CD4-positive, alpha-beta T cell treated with Interleukin-12 subunit alpha and Interleukin-12 subunit beta, for 1 hour (primary cell): ENCODE measurements around the gene KRT35.

ENCODE experiments used
- DNase-seq: peaks from one replicate; pipeline ENCODE4 v3.0.0-alpha.2; 2020

Gene KRT35

DNA sequence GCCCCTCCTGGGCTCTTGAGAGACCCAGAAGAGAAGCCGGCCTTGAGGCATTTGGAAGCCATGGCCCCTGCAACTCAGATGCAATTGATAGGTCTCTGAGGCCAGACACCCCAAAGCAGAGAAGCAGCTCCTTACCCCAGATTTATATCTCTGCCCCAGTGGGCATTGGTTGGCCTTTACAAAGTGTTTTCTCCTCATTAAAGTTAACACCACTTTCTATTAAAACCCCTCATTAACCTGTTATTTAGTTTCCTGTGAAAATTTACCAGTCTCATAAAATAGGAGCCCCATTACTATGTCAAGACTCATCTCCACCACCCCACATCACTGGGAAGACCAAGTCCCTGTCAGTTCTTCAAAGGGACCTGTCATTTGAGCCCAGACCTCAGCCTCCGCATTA lies at the start of gene KRT35:
Gene KRT35 (minus strand): TSS at position 116 of the 400 bp plus-strand sequence. CDS start 54 bp downstream, at position 62.
- DNase-seq, result no peak

DNA sequence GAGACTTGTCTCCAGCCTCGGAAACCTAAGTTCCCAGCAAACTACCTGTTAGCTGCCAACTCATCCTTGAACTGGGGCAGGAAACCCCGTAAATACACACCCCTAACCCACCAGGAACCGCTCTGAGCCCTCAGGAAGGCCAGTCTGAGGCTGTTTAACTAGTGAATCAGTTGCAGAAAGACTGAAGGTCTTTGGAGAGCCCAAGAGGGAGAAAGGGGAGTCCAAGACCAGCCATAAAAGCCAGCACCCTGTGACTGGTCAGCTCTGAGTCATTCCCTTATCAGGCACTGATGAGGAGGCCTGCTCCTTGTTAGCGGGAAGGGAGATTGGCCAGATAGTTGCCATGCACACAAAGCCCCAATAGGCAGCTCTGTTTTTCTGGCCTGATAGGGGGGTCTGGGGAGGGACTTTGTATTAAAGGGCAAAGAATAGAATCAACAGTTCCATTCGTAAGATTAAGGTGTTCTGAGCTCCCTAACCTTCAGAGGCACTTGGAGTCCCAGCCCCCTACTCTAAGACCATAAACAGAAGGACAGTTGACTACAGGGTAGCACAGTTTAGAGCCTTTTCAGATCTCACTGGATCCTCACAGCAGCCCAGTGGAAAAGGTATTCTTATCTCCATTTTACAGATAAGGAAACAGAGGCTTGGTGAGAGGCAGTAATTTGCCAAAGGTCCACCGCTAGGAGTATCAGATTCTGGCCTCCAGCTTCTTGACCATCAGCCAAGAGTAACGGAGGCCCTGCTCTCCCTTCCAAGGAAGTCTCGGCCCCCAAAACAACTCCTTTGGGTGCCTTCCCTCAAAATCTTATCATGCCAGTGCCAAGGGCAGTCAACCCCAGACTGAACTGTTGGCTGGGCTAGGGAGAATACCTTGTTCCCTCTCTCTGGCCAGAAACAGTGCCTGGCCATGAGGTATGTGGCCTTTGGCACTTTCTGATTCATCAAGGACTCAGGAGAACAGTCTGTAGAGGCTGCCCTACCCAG lies 49.4 kb upstream of the KRT35 start:
- DNase-seq, result no peak

DNA sequence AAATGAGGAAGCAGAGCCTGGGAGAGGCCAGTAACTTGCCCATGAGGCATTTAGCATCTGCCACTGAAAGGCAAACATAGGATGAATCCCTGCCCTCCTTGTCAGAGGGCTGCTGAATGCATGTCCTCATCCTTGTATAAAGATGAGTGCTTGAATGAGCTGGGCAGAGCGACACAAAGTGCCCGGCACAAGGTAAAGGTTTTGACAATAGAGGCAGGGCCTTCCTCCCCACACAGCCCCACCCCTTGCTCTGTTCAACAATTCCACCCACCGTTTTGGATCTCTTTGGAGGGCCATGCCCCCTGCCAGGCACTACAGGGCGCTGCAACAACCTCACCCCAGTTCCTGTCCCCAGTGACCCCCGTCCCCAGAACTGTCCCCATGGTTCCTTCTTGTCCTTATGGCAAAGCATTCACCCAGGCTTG lies 48.6 kb upstream of the KRT35 start:
- no peak for DNase-seq

DNA sequence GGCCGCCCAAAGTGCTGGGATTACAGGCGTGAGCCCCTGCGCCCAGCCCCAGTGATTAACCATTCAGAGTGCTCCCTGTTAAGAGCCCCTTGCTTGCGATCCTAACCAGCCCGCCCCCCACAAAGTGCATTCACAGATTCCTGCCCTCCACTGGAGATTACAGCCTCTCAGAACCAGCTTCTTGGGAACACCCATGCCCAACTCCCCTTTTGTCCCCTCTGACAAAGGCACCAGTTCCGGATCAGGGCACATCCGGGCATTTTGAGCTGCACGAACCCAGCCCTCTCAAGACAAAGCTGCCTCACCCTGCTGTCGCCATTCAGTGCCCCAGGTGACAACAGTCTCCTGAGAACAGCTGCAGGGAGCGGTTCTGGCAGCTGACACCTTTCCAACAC lies 48.0 kb upstream of the KRT35 start:
- DNase-seq, result no peak

DNA sequence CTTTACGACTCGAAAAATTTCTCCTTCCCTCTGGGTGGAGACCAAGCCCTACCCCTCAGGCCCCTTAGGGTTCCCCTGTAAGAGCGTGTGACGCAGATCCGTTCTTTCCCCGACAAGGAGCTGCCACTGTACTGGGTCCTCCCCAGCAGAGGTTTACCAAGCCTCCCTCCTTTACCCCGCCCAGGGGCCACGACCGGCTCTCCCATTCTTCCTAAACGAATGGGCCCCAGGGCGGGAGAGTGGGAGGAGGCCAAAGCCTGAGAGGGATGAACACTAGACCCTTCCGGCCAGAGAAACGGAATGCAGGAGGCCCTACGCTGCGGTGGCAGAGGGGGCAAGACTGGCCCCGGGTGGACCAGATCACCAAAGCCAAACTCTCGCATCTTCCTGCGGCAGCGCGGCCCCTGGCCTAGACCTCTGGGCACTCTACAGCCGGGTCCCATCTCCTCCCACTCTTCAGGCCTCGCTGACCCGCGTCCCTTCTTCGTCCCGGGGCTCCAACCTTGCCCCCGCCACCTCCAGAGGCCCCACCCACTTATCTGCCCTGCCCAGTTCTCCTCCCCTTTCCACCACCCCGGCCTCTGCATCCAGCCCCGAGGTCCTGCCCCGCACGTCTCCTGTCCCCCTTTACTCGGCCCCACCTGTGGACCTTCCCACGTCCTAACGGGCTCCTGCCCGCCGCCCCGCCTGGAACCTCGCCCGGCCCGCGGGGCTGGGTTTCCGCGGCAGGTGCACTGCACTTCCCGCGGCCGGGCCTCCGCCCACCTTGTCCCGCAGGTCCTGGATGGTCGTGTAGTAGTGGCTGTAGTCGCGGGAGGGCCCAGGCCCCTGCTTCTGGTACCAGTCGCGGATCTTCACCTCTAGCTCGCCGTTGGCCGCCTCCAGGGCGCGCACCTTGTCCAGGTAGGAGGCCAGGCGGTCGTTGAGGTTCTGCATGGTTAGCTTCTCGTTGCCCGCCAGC lies 46.4 kb upstream of the KRT35 start:
- no peak for DNase-seq

DNA sequence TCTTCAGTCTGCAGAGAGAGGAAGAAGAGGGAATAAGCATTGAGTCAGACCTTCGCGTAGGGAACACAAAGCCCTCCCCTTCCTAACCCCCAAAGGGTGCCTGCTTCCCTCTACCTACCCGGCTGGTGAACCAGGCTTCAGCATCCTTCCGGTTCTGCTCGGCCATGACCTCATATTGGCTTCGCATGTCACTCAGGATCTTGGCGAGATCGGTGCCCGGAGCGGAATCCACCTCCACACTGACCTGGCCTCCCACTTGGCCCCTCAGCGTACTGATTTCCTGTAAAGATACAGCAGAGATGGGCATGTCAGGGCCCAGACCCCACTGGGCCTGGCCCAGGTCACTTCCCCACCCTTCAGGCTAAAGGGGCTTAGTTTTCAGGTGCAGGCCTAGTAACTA lies 43.3 kb upstream of the KRT35 start:
- no peak for DNase-seq

DNA sequence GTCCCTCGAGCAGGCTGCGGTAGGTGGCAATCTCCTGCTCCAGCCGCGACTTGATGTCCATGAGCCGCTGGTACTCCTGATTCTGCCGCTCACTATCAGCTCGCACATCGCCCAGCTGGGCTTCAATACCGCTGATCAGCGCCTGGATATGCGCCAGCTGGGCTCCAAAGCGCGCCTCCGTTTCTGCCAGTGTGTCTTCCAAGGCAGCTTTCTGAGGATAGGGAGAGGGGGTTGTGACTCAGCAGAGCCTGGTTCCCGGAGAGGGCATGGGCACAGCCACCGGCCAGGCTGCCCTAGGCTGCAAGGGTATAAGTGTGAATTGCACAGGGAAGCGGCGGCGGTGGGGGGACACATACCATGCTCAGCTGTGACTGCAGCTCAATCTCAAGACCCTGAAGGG lies 42.8 kb upstream of the KRT35 start:
- DNase-seq, result no peak

DNA sequence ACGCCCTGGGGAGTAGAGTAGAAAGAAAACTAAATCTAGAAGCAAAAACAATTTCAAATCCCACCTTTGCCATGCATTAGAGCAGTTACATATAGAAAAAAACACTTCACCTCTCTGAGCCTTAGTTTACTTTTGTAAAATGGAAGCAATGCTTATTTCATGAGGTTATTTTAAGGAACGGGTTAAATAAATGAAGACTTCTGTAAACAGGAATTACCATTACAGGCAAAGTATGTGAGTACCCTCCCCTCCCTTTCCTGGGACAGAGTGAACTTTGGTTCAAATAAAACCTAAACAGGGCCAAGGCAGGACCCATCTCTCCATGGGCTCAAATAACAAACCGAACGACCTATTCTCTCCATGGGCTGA lies 42.3 kb upstream of the KRT35 start:
- no peak for DNase-seq

DNA sequence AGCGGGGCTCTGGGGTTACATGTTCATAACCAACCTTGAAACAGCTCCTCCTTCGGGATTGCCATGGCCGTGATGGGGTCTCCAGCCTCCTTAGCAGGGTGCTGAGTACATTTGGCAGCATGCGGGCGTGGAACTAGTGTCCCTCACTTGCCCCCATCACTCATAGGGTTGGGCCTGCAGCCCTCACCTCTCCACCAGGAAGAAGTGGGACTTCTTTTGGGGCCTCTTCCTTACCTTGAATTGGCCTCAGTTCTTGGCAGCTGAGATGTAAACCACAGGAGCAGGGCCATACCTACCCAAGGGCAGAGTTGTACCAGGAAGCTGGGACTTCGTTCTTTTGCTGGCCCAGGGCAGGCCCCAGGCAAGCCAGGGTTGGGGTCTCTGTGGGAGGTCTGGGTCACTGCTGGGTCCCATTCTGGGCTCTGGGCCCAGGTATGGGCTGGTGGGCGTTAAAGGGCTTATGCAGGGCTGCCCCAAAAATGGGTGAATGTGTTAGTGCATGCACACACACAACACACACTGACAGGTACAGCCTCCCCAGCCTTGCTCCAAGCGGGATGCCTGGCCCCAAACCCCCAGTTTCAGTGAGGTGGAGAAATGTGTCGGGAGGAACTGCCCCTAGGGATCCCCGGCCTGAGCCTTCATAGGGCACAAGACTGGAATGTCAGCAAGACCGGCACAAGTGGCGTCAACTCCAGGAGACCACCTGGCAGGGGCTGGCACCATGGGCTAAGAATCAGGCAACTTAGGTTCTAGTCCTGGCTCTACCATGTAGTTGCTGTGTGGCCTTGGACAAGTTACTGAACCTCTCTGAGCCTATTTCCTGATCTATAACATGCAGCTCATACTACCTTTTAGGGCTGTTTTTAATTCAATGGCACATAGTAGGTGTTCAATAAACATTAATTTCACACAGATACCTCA lies 41.6 kb upstream of the KRT35 start:
- no peak for DNase-seq

DNA sequence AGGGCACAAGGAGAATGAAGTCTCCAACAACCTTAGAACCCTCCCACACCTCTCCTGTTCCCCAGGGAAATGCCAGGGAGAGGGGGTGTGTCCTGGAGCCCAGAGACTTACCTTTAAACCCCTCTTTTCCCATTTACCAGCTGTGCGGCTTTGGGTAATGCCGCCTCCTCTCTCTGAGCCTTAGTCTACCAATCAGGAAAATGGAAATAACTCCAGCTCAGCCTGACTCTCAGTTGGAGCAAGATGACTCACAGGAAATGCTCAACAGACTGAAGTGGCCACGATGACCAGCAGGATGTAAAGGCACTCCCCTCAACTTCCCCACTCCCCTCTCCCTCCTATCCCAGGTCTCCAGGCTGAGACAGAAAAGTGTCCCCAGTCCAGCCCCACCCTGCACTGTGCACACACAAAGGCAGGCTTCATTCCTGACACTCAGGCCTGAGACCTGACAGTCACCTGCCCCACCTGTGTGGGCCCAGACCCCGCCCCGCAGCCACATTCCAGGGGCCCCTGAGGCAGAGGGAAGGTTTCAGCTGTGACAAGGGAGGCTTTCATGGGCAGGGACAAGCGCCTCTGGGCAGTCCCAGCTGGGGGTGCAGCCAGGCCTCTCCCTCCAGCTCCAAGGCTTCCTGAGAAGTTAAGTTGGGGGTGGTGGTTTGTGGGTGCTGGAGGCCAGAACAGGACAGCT lies 40.8 kb upstream of the KRT35 start:
- DNase-seq, result no peak

DNA sequence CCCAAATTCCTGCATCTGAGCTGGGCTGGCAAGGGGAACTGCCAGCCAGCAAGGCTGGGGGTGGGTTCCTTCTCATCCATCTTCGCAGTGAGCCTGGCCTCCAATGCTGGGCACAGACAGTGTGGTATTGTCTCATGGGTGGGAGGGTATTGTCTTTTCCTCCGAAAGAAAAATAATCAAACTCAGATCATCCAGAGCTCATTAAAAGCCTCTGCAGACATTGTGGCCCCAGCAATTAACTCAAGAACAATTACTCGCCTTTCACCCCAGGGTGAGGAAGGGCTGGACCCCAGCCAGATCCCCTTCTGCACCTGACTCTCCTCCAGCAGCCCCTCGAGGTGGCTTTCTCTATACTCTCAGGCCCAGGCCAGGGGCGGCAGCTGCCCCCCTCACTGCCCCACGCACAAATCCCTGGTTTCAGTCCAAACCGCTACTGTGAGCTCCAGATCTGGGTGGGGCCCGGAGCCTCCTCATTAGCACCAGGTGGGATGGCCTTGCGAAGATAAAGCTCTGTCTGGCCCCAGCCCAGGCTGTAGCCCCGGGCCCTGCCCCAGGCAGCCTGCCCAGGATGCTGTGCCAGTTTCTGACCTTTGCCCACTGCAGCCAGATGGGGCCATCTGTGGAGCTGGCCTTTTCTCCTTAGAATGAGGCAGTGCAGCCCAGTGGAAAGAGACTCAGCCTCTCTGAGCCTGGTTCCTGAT lies 40.0 kb upstream of the KRT35 start:
- no peak for DNase-seq

DNA sequence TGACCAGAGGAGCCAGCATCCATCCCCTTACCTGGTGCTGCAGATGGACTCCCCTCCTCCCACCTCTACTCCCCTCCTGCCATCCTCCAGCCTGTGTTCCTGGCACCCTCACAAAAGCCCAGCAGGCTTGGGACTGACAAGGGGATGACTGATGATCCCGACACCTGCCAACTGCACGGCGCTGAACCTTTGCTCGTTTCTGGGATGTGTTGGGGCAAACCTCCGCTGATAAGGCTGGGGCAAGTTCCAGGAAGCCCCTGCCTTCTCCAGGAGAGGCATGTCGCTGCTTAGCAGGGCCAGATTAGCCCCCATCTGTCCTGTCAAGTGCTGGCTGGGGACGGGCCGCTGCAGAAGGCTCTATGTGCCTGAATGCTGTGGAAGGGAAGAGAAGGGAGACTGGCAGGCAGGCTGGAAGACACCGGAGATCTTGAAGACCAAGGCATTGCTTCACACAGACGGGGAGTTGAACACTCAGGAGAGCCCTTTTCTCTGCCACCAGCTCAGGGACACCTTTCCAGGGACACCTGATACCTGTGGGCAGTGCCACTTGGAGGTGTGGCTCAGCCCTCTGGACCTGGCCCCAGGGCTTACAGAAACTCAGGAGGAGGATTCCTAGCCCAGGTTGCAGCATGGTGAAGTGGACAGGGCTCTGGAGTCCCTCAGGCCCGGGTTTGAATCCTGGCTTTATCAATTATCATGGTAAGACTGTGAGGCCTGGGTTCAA lies 38.7 kb upstream of the KRT35 start:
- no peak for DNase-seq

DNA sequence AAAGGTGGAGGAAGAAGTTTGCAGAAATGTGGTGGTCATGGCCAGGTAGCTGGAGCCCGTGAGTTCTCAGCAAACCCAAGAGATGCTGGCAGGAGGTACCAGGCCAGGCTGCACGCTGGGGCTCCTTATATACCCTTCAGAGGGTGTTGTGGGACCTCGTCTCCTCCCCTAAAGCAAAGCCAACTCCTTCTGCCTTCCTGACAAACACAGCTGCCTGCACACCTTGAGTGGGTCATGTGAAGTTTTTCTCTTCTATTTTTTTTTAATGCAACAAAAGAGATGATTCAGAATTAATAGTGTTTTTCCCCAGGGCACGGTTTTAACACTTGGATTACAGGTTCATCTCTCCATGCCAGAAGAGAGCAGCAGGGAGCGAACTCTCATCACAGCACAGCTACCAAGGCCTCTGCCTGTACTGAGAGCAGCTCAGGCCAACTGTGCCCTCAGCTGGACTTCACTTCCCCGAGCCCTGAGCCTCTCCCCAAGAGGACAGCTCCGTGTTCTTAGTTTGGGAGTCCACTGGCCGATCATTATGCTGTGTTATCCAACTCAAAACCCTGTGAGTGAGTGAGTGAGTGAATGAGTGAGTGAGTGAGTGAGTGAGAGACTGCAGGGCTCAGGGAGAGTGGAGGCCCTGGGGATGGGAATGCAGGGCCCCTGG lies 38.0 kb upstream of the KRT35 start, which contains the start of gene KRT15:
Gene KRT15 (minus strand): TSS at position 102 of the 661 bp plus-strand sequence. CDS start 63 bp downstream, at position 39.
- no peak for DNase-seq

DNA sequence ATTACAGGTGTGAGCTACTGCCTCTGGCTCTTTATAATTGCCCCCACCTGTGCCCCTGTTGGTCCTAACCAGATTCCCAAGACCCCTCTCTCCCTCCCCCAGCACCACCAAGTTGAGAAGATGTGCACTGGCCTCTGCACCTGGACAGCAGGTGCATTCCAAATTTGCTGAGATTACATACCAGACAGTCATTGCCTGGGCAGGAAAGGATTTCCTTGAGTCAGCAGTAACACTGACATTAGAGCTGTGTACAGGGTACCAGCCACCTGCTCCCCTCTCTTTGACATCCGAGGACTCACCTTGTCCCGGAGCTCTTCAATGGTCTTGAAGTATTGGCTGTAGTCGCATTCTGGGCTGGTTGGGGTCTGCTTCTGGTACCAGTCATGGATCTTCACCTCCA lies 37.1 kb upstream of the KRT35 start:
- no peak for DNase-seq

DNA sequence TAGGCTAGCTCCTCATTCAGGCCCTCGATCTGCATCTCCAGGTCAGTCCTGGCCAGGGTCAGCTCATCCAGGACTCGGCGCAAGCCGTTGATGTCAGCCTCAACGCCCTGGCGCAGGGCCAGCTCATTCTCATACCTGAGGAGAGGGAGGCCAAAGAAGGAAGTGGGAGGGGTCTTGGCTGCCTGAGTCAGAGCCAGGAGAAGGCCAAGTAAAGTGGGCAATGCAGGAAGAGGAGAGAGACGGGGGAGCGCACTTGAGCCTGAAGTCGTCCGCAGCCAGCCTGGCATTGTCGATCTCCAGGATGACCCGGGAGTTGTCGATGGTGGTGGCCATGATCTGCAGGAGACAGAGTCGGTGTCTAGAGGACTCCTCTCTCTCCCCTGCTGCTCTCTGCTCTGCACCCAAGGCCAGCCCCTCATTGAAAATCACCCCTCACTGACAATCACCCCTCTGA lies 35.9 kb upstream of the KRT35 start:
- no peak for DNase-seq

DNA sequence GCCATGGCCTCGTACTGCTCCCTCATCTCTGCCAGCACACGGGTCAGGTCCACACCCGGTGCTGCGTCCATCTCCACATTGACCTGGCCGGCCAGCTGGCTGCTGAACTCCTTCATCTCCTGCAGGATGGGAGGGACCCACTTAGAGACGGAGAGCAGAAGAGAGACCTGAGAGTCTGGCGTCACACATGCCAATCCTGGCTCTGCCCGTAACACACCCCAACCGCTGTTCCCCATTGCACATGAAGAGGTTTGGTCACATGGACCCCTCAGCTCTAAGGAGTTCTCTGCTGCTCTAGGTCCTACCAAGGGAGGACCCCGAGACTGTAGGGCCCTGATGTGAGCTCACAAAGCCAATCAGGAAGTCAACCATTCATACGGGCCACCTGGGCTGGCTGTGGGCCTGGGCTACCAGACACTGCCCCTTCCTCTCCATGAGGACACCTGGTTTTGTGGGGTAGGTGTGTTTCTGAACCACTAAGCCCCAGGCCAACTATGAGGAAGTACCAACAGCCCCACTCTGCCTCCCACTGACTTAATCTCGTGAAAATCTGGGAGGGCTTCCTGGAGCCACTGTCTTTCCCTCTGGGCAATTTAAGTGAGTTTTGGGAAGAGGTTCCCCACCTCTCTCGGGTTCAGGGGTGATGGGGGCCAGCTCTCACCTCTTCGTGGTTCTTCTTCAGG lies 35.3 kb upstream of the KRT35 start:
- no peak for DNase-seq

DNA sequence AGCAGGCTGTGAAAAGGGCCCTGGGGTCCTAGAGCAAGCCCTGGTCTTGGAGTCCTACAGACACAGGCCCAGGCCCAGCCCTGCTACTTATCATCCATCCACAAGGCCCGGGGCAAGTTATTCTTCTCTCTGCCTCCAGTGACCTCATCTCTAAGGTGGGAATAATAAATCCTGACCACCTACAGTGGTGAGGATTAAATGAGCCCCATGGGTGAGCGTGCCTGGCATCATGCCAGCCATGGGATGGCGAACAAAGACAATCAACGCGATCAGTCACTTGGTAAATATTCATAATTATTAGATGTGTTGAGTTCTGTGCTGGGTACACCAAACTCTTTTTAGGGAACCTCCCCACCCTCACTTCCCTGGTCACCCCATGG lies 32.2 kb upstream of the KRT35 start:
- no peak for DNase-seq

DNA sequence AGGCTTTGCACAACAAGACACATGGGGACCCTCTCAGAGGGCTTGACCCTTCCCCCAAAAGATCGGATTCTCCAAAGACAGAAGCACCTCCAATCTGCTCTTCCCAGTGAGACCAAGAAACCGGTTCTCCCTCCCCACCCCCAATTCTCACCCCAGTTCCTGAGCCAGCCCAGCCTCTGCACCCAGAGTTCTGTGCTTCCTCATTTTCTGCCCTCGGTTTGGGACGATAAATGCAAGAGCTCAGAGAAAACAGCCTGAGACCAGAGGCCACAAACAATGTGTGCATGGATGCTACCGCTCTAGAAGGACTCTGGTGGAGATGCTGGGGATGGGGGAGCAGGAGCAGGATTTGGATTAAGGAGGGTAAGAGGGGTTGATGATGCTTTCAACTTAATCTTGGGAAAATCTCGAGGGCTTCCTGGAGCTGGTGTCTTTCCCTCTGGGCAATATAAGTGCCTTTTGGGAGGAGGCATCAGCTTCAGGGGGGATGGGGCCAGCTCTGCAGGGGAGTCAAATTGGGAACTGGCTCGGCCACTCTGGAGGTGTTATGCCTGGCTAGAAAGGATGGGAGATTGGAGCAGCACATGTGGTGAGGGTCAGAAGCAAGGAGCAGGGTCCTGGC lies 31.7 kb upstream of the KRT35 start:
- no peak for DNase-seq

DNA sequence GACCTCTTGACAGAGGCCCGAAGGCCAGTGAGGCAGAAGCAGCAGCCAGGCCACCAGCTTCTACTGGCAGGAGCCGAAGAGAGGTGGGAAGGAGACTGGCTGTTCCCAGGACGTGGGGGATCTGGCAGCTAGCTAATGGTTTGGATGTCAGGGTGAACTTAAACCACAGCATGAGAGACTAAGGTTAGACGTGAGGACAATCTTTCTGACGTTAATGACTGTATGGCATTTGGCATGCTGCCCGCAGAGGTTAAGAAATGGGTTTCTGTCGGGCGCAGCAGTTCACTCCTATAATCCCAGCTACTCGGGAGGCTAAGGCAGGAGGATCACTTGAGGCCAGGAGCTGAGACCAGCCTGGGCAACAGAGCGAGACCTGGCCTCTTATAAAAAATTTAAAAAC lies 30.8 kb upstream of the KRT35 start:
- no peak for DNase-seq
